NB4 (cell line): ENCODE data around the gene FSD1.

ENCODE experiments used
- CTCF ChIP-seq: IDR thresholded peaks from one replicate; pipeline ENCODE4 v1.5.1; 2012; ENCODE audit warnings: low read depth, low read length
- MAX ChIP-seq: IDR thresholded peaks from 2 replicates; pipeline ENCODE4 v1.6.1; 2011; ENCODE audit warnings: low read depth, low read length
- MYC ChIP-seq: IDR thresholded peaks from 2 replicates; pipeline ENCODE4 v1.6.1; 2011; ENCODE audit warnings: low read depth, low read length
- POLR2A ChIP-seq: IDR thresholded peaks from 2 replicates; pipeline ENCODE4 v1.6.1; 2011; ENCODE audit warnings: mild to moderate bottlenecking; ENCODE audit not compliant: insufficient read length; ENCODE audit errors: extremely low read depth

GRCh38 chr19:4359627-4360000 lies 55.2 kb downstream of the FSD1 start:
- TF ChIP-seq CTCF: no peak
- TF ChIP-seq POLR2A: no peak
- no peak for TF ChIP-seq MAX
- no peak for TF ChIP-seq MYC
